NCI-H1436 (cell line): Measurements from ENCODE around the gene C8G.

Experiments
- DNase-seq: peaks from one replicate; lab custom pipeline; 2025; lab: John Stamatoyannopoulos, UW

The C8G gene

GRCh38 chr9:136920734-136921231 is 24.3 kb upstream of the C8G start:
- DNase-seq = no peak

DNA sequence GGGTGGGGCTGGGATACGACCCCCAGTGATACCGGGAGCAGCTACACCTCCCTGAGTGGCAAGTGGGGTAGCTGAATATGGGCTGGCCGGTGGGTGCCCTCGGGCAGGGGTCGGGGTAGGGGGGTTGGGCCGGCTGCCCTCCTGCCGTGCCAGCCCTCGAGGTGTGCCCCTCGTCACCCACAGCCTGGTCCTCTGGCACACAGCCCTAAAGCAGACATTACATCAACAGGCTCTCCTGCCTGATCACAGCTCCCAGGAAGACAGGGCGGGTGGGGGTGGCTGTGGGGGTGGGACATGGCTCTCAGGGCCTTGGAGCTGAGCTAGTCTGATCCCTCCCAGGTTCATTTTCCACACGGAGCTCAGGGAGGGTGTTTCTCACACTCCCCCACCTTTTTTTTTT is 23.7 kb upstream of the C8G start:
- DNase-seq = no peak

DNA sequence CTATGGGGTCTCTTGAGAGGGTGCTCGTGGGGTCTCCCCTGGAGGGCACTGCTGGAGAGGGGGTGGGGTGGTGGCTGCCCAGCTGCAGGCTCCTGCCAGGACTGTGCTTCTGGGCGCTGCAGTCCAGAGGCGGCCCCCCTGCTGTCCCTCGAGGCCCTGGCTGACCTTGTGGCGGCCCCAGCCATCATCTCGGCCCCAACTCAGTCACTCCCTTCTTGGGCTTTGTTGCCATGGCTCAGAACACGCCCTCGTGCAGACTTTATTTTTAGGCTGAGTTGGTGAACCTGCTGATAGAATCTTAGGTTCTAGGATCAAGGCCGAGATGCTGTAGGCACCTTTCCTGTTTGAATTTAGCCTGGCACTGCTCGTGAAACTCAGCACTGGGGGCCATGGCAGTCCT is 23.3 kb upstream of the C8G start:
- no peak for DNase-seq

GRCh38 chr9:136922540-136922939 is 22.5 kb upstream of the C8G start:
- no peak for DNase-seq

DNA sequence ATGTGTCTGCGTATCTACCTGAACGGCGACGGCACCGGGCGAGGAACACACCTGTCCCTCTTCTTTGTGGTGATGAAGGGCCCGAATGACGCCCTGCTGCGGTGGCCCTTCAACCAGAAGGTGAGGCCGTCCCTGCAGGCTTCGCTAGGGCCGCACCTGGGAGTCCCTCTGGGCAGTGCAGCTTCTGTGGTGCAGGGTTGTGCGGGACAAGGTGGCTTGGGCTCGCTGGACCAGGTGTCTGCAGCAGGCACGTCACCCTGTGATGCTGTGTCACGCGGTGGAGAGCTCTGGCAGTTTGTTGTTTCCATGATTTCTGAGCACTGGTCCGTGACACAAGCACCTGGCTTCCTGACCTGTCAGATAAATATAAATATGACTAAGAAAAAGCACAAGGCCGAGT is 21.2 kb upstream of the C8G start:
- DNase-seq = no peak

DNA sequence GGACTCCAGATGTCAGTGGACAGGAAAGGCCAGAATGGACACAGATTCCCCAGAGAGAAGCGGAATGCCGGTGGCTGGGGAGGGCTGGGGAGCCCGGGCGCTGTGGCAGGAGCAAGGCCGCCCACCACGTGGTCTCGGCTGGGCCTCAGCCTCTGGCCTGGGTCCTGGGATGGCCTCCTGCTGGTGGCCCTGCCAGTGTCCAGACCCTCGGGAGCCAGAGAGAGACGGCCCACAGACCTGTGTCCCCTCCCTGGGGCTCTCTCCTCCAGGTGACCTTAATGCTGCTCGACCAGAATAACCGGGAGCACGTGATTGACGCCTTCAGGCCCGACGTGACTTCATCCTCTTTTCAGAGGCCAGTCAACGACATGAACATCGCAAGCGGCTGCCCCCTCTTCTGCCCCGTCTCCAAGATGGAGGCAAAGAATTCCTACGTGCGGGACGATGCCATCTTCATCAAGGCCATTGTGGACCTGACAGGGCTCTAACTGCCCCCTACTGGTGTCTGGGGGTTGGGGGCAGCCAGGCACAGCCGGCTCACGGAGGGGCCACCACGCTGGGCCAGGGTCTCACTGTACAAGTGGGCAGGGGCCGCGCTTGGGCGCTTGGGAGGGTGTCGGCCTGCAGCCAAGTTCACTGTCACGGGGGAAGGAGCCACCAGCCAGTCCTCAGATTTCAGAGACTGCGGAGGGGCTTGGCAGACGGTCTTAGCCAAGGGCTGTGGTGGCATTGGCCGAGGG is 19.5 kb upstream of the C8G start:
- DNase-seq = no peak

DNA sequence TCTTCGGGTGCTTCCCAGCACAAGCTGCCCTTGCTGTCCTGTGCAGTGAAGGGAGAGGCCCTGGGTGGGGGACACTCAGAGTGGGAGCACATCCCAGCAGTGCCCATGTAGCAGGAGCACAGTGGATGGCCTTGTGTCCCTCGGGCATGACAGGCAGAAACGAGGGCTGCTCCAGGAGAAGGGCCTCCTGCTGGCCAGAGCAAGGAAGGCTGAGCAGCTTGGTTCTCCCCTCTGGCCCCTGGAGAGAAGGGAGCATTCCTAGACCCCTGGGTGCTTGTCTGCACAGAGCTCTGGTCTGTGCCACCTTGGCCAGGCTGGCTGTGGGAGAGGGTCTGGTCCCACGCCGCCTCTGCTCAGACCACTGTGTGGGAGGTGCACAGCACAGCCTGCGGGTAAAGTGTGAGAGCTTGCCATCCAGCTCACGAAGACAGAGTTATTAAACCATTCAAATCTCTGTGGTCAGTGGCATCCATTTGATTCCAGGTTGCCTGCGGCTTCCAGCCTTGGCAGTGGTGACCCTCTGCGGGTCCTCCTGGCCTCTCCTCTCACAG is 18.8 kb upstream of the C8G start:
- DNase-seq = no peak

DNA sequence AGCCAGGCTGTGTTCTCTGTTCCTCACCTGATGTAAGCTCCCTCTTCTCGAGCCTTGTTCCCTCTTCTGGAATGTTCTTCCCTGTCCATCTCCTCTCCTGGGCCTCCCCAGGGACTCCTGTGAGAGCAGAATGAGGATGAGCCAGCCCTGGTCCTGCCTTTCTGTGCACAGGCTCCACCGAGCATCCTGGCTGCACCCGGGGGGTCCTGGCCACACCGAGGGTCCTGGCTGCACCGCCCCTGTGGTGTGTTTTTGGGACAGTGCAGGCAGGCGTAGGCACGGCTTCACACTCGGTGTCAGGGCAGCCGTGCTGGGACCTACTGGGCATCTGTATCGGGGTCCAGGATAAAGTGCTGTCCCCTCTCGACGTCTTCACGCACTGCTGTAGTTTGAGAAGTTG is 18.3 kb upstream of the C8G start:
- no peak for DNase-seq

GRCh38 chr9:136927343-136928271 is 17.4 kb upstream of the C8G start:
- no peak for DNase-seq

DNA sequence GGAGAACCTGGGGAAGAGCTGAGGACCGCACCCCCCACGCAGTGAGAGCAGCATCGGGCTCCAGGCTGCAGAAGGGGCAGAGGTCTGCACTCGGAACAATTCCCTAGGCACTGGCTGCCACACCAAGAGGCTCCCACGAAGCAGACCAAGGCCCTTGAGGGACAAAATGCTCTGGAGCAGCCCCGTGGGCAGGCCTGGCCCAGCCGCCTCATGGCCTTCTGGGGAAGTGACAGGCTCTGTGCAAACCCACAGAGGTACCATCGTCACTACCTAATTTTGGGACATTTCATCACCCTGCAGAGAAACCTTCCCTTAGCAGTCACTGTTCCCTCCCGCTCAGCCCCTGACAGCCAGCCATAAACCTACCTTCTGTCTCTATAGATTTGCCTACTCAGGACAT is 16.5 kb upstream of the C8G start:
- DNase-seq = no peak

DNA sequence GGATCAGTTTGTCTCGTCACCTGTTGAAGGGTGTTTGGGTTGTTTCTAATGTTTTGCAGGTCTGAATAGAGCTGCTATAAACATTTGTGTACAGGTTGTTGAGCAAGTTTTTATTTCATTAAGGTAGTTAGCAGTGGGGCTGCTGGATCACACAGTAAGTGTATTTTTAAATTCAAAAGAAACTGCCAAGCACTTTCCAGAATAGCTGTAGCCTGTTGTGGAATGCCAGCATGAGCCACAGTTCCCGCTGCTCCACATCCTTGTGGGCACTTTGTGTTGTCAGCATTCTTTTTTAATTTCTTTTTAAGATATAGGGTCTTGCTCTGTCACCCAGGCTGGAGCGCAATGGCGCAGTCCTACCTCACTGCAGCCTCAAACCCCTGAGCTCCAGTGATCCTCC is 15.0 kb upstream of the C8G start:
- DNase-seq = no peak

GRCh38 chr9:136931611-136932130 is 13.4 kb upstream of the C8G start:
- DNase-seq = no peak

GRCh38 chr9:136934277-136934676 is 10.8 kb upstream of the C8G start:
- DNase-seq = no peak

DNA sequence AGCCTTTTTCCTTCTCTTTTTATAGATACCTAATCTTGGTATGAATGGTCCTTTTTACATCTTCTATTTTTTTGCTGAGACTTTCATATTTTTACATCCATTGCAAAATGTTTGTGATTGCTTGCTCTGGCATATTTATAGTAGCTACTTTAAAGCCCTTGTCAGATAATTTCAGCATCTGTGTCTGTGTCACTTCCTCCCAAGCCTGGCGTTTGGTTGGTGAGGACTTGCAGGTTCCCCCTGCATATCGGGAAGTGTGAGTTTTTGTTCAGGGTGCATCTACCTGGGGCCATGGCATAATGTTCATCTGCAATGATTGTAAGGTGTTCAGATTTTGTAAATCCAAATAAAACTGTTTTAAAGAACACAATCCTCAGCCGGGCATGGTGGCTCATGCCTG is 9.4 kb upstream of the C8G start:
- DNase-seq = no peak

DNA sequence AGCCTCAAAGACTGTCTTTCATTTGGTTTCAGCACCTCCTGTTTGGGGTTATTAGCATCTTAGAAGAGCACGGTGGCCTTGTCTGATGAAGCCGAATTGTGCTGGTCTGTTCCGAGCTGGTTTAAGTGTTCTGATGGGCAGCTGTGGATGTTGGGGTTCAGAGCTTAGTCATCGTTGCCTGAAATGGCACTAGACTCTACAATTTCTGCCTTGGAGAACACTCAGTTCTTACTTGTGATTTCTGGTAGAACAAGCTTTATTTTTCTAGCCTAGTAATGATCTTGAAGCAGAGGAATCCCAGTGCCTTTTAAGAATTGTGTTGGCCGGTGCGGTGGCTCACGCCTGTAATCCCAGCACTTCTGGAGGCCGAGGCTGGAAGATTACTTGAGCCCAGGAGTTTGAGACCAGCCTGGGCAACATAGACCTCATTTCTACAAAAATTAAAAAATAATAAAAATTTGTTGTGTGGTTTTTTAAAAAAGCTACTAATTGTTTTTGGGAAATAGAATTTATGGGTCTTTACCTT is 8.3 kb upstream of the C8G start:
- DNase-seq = no peak

DNA sequence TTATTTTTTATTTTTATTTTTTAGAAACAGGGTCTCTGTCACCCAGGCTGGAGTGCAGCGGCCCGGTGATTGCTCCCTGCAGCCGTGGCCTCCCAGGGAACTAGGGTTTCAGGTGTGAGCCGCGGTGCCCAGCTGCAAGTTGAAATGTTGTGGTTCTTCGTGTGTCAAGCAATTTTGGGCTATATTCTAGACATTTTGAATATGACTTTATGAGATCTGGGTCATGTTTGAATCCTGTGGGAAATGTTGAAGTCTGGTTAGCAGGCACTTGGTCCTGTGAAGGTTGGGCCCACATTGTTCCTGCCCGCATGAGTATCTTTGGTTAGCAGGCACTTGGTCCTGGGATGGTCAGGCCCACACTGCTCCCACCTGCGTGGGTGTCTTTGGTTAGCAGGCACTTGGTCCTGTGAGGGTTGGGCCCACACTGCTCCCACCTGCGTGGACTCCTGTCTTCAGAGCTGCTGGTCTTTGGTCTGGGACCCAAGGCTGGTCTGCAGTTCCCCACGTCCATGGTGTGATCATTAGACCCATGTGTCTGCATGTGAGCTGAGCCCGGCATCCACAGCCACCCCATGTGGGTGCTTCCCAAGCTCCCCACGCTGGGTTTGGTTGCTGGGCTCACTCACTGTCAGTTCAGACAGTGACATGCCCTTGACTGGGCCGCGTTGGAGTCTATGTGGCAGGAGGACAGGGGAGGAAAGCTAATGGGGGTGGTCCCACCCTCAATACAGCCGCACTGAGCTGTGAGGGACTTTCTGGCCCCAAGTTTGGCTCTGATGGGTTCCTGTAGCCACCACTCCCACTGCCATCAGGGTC is 7.6 kb upstream of the C8G start:
- DNase-seq = no peak

GRCh38 chr9:136939431-136939995 is 5.5 kb upstream of the C8G start:
- no peak for DNase-seq

GRCh38 chr9:136939996-136940525 is 5.0 kb upstream of the C8G start:
- DNase-seq = no peak

DNA sequence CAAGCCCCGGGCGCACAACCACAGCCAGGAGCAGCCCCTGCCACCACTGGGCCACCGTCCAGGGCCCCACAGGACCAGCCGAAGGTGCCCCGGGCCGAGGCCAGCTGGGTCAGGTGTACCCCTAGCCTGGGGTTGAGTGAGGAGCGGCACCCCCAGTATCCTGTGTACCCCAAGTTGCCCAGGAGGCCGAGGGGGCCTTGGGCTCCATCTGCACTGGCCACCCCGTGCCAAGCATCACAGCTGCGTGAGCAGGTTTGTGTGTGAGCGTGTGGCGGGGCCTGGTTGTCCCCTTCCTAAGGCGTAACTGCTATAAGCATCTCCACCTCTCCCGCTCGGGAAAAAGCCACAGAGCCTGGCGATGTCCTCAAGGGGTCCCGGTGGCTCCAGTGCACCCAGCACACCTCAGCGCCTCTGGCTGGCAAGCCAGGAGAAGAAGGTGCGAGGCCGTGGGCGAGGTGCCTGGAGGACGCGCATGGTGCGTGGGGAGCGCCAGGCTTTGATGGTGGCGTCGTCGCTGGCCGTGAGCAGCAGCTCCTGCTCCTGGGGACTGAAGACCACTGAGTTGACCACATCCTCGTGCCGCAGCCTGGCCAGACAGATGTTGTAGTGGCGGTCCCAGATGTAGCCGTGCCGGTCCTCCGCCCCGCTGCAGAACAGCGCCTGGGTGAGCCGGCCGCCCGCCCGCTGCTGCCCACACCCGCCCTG is 4.4 kb upstream of the C8G start:
- no peak for DNase-seq
